ENCODE measurements around the gene SLA2. TPM values are rescaled to one million over a fixed set of nuclear protein-coding genes. Genes with fewer than 3 reads are reported as not detected.
"Not testable (repeated sequence)": the region's sequence is repeated elsewhere in the genome, so short reads cannot be mapped to it uniquely, and the experiment has no call there.

The SLA2 gene
- total RNA-seq, 2 experiments from 2014 or later: 109 to 140 TPM

DNA sequence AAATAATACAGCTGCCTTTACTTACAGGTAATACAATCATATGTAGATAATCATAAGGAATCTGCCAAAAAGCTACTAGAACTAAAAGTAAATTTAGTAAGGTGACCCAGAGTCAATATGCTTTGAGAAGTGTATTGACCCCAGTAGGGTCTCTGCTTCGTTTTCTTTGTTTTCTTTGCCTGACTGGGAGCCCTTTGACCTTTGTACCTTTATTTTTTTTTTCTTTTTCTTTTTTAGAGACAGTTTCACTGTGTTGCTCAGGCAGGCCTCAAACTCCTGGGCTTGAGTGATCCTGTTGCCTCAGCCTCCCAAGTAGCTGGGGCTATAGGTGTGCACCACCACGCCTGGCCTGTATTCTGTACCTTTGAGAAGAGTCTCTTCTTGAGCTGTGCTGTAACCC, 22.6 kb downstream of the SLA2 start:
- Mint-ChIP-seq H3K4me3 (no peak overlapping the region), H3K4me1 (peaks cover 36% of the 10 kb centered on the region), H3K9me3 (ENCODE audit: low read depth) (no peaks in the 10 kb centered on the region), H3K36me3 (peaks cover 57% of the 10 kb centered on the region), H3K27me3 (no peaks in the 10 kb centered on the region), H3K27ac (peak overlapping the region; percentile 48)
- no peak for ATAC-seq
- CTCF ChIA-PET: interaction anchor here (0.8 to 2.5 kb wide), 4 partner anchors 11 to 150 kb away, joined by 3 to 11 read pairs (median 4); partner anchors contain the start of gene DSN1
- no peak for DNase-seq

DNA sequence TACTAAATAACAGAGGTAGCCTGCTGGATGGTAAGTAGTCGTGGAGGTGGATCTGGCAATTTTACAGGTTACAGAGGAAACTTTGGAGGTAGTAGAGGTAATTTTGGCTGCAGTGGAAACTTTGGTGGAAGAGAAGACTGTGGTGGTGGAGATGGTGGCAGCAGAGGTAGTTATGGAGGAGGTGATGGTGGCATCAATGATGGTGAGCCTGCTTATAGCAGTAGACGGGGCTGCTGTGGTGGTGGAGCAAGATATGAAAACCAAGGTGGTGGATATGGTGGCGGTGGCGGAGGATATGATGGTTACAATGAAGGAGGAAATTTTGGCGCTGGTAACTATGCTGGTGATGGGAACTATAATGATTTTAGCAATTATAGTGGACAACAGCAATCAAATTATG, 25.1 kb downstream of the SLA2 start:
- DNase-seq (no peak), ATAC-seq (no peak)
- H3K4me3 Mint-ChIP-seq: no peak overlapping the region
- H3K9me3 Mint-ChIP-seq (ENCODE audit: low read depth): no peaks in the 10 kb centered on the region
- peaks cover 20% of the 10 kb centered on the region for H3K4me1 Mint-ChIP-seq
- H3K27ac Mint-ChIP-seq: peak overlapping the region; percentile 47
- no peaks in the 10 kb centered on the region for H3K27me3 Mint-ChIP-seq
- H3K36me3 Mint-ChIP-seq: peaks cover 39% of the 10 kb centered on the region
- CTCF ChIA-PET: interaction anchor here (1.0 kb wide), 1 partner anchor 24 kb away, joined by 3 read pairs; no protein-coding TSS in a partner anchor

DNA sequence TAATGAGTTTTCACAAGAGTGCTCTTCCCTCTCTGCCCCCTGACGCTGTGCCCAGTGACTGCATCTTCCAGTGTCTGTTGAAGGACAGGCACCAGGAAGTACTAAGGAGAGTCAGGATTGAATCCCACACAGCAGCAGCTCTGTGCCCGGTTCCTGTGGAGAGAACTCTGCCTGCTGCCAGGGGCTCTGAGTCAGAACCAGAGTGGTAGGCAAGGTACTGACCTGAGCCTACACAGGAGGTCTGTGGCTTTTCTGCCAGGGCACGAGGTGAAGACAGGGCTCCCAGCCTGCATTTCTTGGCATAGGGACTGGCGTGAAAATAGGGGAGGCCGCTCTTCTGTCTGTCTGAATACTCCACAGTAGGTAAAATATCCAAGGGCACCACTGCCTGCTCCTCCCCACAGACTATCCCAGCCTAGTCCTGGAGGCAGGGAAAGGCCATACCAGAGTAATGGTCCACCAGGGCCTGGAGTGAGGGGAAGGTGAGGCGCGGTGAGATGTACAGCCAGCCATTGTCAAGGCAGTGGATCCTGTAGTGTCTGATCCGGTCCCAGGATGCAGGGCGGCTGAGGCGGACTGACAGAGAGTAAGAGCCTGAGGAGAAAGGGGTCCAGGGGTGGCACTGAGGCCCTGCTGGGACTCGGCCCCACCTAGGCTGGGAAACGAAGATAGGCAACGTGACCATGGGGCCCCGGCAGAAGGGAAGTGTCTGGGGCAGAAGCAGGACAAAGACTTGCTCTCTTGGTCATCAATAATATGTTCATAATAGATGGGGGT, 31.0 kb downstream of the SLA2 start:
- no peaks in the 10 kb centered on the region for H3K9me3 Mint-ChIP-seq (ENCODE audit: low read depth)

DNA sequence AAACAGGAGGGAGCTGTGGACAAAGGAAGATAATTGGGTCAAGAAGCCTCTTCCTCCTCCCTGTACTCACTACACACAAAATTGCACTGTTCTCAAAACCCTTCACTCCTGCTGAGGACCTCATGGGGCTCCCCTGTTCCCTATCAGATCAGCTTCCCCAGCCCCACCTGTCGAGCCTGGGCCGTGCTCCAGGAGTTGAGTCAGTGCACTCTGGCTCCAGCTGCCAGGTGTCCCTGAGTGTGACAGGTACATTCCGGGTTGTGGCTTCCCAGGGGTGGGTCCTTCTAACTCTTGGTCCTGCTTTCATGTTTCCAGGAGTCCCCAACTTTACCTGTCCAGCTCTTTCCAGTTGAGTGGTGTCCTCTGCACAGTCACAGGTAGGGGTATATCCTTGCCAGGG, 32.0 kb downstream of the SLA2 start:
- H3K9me3 Mint-ChIP-seq (ENCODE audit: low read depth): no peaks in the 10 kb centered on the region
- peaks cover 57% of the 10 kb centered on the region for H3K36me3 Mint-ChIP-seq
- peak overlapping the region; percentile 45 for H3K27ac Mint-ChIP-seq
- peaks cover 26% of the 10 kb centered on the region for H3K4me1 Mint-ChIP-seq
- no peaks in the 10 kb centered on the region for H3K27me3 Mint-ChIP-seq
- CTCF ChIA-PET: interaction anchor here (0.6 to 4.1 kb wide), 5 partner anchors 12 to 1489 kb away, joined by 3 to 32 read pairs (median 3); partner anchors contain the start of gene SLA2
- no peak for DNase-seq
- no peak overlapping the region for H3K4me3 Mint-ChIP-seq
- no peak for ATAC-seq

More for the DNA sequence above, 31.0 kb downstream of the SLA2 start:
- CTCF ChIA-PET: interaction anchor here (0.7 to 4.1 kb wide), 4 partner anchors 11 to 249 kb away, joined by 3 to 32 read pairs (median 3); partner anchors contain the start of gene SLA2
- H3K27ac Mint-ChIP-seq: peak overlapping the region; percentile 45
- ATAC-seq (no peak), DNase-seq (no peak)
- peaks cover 50% of the 10 kb centered on the region for H3K36me3 Mint-ChIP-seq
- no peaks in the 10 kb centered on the region for H3K27me3 Mint-ChIP-seq
- H3K4me1 Mint-ChIP-seq: peaks cover 26% of the 10 kb centered on the region
- H3K4me3 Mint-ChIP-seq: no peak overlapping the region

DNA sequence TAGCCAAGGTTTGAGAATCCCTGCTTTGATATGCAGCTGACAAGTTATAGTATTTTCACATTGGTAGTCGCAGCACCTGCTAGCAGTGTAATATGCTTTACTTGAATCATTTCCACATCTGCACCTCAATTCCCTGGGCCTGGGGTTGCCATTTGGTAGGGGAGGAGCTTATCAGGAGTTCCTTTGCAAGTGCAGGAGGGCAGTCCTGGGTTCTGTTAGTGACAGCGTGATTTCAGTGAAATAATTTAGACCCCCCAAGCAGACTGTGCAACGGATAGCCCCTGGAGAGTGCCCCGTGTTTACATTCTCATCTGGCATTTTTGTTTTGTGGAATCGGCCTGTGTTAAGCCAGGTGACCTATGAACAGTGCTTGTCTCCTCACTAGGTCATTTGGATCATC, 34.4 kb downstream of the SLA2 start:
- Mint-ChIP-seq H3K4me3 (no peak overlapping the region), H3K27ac (peak overlapping the region; percentile 49), H3K9me3 (ENCODE audit: low read depth) (no peaks in the 10 kb centered on the region), H3K27me3 (no peaks in the 10 kb centered on the region), H3K36me3 (peaks cover 72% of the 10 kb centered on the region), H3K4me1 (peaks cover 40% of the 10 kb centered on the region)
- CTCF ChIA-PET: interaction anchor here (0.6 to 4.1 kb wide), 11 partner anchors 12 to 162 kb away, joined by 3 to 32 read pairs (median 4); partner anchors contain the start of genes DSN1 and SLA2
- no peak for DNase-seq
- ATAC-seq: no peak

DNA sequence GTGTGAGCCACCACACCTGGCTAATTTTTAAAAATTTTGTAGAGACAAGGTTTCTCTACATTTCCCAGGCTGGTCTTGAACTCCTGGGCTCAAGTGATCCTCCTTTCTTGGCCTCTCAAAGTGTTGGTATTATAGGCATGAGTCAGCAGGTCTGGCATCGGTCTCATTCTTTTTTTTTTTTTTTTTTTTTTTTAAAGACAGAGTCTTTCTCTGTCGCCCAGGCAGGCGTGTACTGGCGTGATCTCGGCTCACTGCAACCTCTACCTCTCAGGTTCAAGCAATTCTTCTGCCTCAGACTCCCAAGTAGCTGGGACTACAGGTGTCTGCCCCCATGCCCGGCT, 37.6 kb downstream of the SLA2 start:
- not testable (repeated sequence) for H3K9me3 Mint-ChIP-seq (ENCODE audit: low read depth); H3K27ac Mint-ChIP-seq

DNA sequence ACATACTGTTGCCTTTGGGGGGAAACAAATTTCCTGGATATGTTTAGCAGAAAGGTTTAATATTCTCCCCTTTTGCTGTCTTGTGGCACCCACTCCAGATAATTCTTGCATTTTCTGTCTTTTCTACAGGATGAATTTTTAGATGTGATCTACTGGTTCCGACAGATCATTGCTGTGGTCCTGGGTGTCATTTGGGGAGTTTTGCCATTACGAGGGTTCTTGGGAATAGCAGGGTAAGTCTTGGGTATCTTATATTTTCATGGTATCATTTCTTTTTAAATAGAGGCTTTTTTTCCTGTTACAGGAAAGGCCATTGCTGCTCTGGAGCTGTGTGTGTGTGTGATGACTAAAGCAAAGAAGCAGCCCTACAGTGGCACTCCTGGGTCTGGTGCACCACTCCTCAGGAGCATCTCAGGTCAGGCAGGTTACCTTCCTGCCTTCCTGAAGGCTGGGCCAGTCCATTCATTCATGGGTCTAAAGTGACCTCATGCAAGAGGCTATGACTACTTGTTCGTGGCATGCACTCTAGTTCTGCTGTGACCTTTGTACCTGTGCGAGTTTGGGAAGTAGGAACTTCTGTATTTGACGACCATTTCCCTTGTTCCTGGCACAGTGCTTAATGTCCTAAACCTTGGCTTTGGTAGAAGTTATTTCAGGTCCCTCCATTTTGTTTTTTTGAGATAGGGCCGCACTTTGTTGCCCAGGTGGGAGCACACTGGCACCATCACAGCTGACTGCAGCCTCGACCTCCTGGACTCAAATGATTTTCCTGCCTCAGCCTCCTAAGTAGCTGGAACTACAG, 38.2 kb downstream of the SLA2 start:
- H3K36me3 Mint-ChIP-seq: peaks cover 53% of the 10 kb centered on the region
- ATAC-seq (no peak), DNase-seq (no peak)
- CTCF ChIA-PET: interaction anchor here (0.6 to 5.6 kb wide), 6 partner anchors 21 to 147 kb away, joined by 3 to 54 read pairs (median 3); partner anchors contain the start of gene TGIF2
- no peaks in the 10 kb centered on the region for H3K9me3 Mint-ChIP-seq (ENCODE audit: low read depth)
- H3K4me1 Mint-ChIP-seq: peaks cover 31% of the 10 kb centered on the region
- H3K27ac Mint-ChIP-seq: peak overlapping the region; percentile 96
- H3K4me3 Mint-ChIP-seq: peak overlapping the region; percentile 98
- H3K27me3 Mint-ChIP-seq: no peaks in the 10 kb centered on the region

More for the DNA sequence above, 37.6 kb downstream of the SLA2 start:
- not testable (repeated sequence) for H3K27me3 Mint-ChIP-seq, DNase-seq, H3K4me3 Mint-ChIP-seq, ATAC-seq
- CTCF ChIA-PET: interaction anchor here (0.6 to 1.7 kb wide), 4 partner anchors 20 to 194 kb away, joined by 3 to 4 read pairs (median 3); no protein-coding TSS in a partner anchor
- Mint-ChIP-seq H3K4me1 (peaks cover 35% of the 10 kb centered on the region), H3K36me3 (peaks cover 57% of the 10 kb centered on the region)

DNA sequence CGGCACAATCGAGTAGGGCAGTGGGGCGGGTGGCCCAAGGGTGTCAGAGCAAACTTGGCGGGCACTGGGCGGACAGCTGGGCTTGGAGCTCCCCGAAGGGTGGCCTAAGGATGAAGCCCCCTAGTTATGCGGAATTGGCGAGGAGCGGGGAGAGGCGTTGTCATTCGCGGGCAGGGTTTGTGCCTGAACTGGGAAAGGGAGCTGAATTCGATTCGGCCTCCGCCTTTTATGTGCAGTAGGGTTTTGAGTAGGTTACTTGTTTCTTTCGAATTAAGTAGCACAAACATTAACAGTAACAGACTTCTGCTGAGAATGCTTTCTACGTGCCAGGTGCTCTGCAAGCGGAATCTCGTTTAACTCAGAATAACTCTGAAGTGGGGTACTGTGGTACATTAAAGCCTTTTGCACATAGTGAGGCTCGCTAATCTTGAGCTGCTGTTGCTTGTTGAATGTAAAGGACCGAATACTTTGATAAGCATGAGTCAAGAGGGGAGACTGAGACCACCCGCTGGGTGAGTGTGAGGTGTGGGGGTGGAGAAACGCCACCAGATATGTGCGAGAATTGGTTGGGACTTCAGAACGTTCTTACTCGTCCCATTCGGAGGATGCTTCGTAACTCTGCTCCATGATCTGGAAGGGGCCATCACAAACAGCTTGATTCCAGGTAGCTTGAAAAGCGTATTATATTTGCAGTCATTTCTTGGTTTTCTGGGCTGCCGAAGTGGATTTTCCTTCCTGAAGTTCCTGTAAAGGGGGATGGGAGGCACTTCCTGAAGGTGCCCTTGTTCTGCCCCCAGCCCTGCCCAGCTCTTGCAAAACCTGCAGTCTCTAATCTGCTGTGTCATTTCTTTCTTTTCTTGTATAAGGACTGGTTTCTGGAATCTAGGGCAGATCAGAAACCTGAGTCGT, 39.6 kb downstream of the SLA2 start:
- ATAC-seq (no peak), DNase-seq (no peak)
- Mint-ChIP-seq H3K27ac (peak overlapping the region; percentile 96), H3K4me1 (peaks cover 26% of the 10 kb centered on the region), H3K9me3 (ENCODE audit: low read depth) (no peaks in the 10 kb centered on the region), H3K4me3 (peak overlapping the region; percentile 98), H3K27me3 (no peaks in the 10 kb centered on the region), H3K36me3 (peaks cover 40% of the 10 kb centered on the region)
- CTCF ChIA-PET: interaction anchor here (0.6 to 5.6 kb wide), 33 partner anchors 9 to 653 kb away, joined by 3 to 56 read pairs (median 4); partner anchors contain the start of genes DSN1, NDRG3, SCAND1 and SLA2

DNA sequence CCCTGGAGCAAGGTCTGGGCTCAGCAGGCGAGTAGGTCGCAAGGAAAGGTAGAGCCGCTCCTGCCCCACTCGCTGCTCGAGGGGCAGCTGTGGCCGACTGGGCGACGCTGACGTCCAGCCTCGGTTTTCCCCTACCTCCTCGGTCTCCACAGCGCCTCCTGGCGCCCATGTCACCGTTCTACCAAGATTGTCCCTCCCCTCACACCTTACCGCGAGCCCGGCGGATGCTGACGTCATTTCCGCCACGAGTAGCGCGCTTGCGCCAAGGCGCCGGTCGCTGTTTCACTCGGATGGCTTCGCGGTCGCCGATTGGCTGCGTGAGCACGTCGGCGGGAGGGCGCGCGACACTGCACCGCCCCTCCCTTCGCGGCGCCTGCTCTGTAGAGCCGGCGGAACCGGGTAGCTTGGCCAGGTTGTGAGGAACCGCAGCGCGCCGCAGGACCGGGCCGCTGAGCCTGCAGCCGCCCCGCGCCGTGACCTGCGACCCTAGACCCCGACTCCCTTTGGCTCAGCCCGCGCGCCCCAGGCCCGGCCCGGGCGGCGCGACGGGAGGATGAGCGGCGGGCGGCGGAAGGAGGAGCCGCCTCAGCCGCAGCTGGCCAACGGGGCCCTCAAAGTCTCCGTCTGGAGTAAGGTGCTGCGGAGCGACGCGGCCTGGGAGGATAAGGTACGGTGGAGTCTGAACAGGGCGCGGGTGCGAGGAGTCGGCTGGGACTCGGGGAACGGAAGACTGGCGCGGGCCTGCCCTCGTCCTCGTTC, 40.4 kb downstream of the SLA2 start, which contains the start of gene RAB5IF:
TSS of gene RAB5IF (plus strand) at position 381 of the 759 bp plus-strand sequence. CDS start at position 554, 173 bp downstream.
- ATAC-seq (peak; percentile 92), DNase-seq (peak; percentile 100)
- no peaks in the 10 kb centered on the region for H3K9me3 Mint-ChIP-seq (ENCODE audit: low read depth)
- peaks cover 27% of the 10 kb centered on the region for H3K4me1 Mint-ChIP-seq
- H3K27me3 Mint-ChIP-seq: no peaks in the 10 kb centered on the region
- CTCF ChIA-PET: interaction anchor here (0.6 to 5.6 kb wide), 33 partner anchors 8 to 652 kb away, joined by 3 to 56 read pairs (median 5); partner anchors contain the start of genes DSN1, NDRG3, SCAND1 and SLA2
- H3K36me3 Mint-ChIP-seq: peaks cover 34% of the 10 kb centered on the region
- H3K4me3 Mint-ChIP-seq: peak within 1 kb of the TSS; percentile 98
- peak within 1 kb of the TSS; percentile 96 for H3K27ac Mint-ChIP-seq

DNA sequence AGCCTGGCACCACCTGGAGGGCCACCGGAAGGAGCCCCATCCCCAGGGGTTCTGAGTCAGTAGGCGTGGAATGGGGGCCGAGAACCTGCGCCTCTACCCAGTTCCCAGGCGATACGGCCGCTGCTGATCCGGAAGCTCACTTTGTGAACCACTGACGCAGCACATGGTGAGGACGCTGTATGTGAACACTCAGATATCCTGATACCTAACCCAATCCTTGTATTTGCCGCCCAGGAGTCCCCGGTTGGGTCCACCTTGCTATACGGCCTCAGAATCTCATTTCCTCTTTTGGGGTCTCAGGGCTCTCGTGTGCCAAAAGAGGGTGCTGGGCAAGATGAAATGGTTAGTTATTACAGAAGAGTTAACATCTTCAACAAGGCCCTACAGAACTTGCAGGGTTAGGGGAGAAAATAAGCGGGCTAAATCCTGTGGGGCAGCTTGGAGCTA, 41.0 kb downstream of the SLA2 start:
- H3K27ac Mint-ChIP-seq: peak overlapping the region; percentile 96
- CTCF ChIA-PET: interaction anchor here (0.9 to 5.6 kb wide), 28 partner anchors 10 to 651 kb away, joined by 3 to 56 read pairs (median 6); partner anchors contain the start of genes DSN1, NDRG3, SCAND1 and SLA2
- ATAC-seq (peak; percentile 31), DNase-seq (peak; percentile 81)
- H3K4me3 Mint-ChIP-seq: peak overlapping the region; percentile 98
- no peaks in the 10 kb centered on the region for H3K9me3 Mint-ChIP-seq (ENCODE audit: low read depth)
- peaks cover 30% of the 10 kb centered on the region for H3K4me1 Mint-ChIP-seq
- peaks cover 30% of the 10 kb centered on the region for H3K36me3 Mint-ChIP-seq
- H3K27me3 Mint-ChIP-seq: no peaks in the 10 kb centered on the region

DNA sequence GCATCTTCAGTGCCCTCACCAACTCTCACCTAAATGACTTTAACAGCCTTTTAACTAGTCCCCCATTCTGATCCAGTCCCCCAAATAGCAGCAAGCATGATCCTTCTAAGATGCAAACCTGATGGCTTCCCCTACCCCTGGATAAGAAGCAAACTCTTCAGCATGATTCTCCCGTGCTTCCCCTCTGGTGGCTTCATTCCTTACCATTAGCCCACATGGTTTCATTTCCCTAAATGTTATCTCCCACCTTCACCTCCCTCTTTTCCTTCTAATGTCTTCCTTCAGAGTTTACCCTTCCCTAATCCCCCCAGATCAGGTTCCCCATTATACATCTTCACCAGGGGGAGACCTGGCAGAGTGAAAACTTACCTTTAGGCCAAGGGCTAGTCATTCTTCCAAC, 44.5 kb downstream of the SLA2 start:
- no peak for ATAC-seq
- CTCF ChIA-PET: interaction anchor here (1.0 to 2.5 kb wide), 2 partner anchors 13 to 207 kb away, joined by 3 to 6 read pairs; no protein-coding TSS in a partner anchor
- Mint-ChIP-seq H3K27ac (no peak overlapping the region), H3K36me3 (peaks cover 9% of the 10 kb centered on the region), H3K9me3 (ENCODE audit: low read depth) (no peaks in the 10 kb centered on the region), H3K4me1 (peaks cover 18% of the 10 kb centered on the region), H3K27me3 (no peaks in the 10 kb centered on the region), H3K4me3 (no peak overlapping the region)
- DNase-seq: no peak

Data from activated CD8-positive, alpha-beta memory T cell treated with anti-CD3 and anti-CD28 coated beads, Interleukin-2, amount 10 ng/mL, durations not matched to agents 7 days and 5 days (primary cell).